Astrocyte (in vitro differentiated cells and primary cell): Measurements from ENCODE around the gene LPAR2. TPM values are rescaled to one million over a fixed set of nuclear protein-coding genes. Genes with fewer than 3 reads are reported as not detected.

Experiments
- DNase-seq: peaks from one replicate; pipeline ENCODE4 v3.0.0-alpha.2; 2010; ENCODE audit warnings: low read depth
- FAIRE-seq: peaks from 2 replicates; lab custom pipeline; 2011; peaks lifted over from hg19 to GRCh38; lab: Jason Lieb, UNC
- H2AFZ ChIP-seq: 2 replicates; pipeline ENCODE4 v1.6.0; 2012; ENCODE audit warnings: low read depth, low read length, inconsistent platforms
- H3K27ac ChIP-seq: 2 replicates; pipeline ENCODE4 v1.5.1; 2011; ENCODE audit warnings: low read depth, low read length, inconsistent platforms
- H3K27me3 ChIP-seq: 2 replicates; pipeline ENCODE4 v1.6.0; 2011; ENCODE audit warnings: low read length, inconsistent platforms; ENCODE audit not compliant: insufficient read depth
- H3K36me3 ChIP-seq: 2 replicates; pipeline ENCODE4 v1.5.1; 2011; ENCODE audit warnings: low read length, inconsistent platforms; ENCODE audit not compliant: insufficient read depth
- H3K4me1 ChIP-seq: 2 replicates; pipeline ENCODE4 v1.5.1; 2011; ENCODE audit warnings: low read length, inconsistent platforms; ENCODE audit not compliant: insufficient read depth
- H3K4me2 ChIP-seq: 2 replicates; pipeline ENCODE4 v1.6.0; 2012; ENCODE audit warnings: low read length, inconsistent platforms
- H3K4me3 ChIP-seq: 2 replicates; pipeline ENCODE4 v1.5.1; 2011; ENCODE audit warnings: low read depth, mild to moderate bottlenecking, low read length, inconsistent platforms; ENCODE audit not compliant: insufficient read depth
- H3K79me2 ChIP-seq: 2 replicates; pipeline ENCODE4 v1.6.0; 2012; ENCODE audit warnings: mild to moderate bottlenecking, low read length, inconsistent platforms; ENCODE audit not compliant: insufficient read depth
- H3K9ac ChIP-seq: 2 replicates; pipeline ENCODE4 v1.6.0; 2012; ENCODE audit warnings: mild to moderate bottlenecking, low read length, inconsistent platforms
- H3K9me3 ChIP-seq: 2 replicates; pipeline ENCODE4 v1.5.1; 2012; ENCODE audit warnings: low read depth, mild to moderate bottlenecking, low read length, inconsistent platforms; ENCODE audit not compliant: insufficient read depth
- H4K20me1 ChIP-seq: 2 replicates; pipeline ENCODE4 v1.6.0; 2012; ENCODE audit warnings: low read length, inconsistent platforms; ENCODE audit not compliant: insufficient read depth
- H3K27ac Mint-ChIP-seq: one replicate; pipeline ENCODE4 v1.8.0; 2021; ENCODE audit warnings: mild to moderate bottlenecking, mixed read lengths; ENCODE audit not compliant: unreplicated experiment
- H3K27me3 Mint-ChIP-seq: one replicate; pipeline ENCODE4 v1.8.0; 2021; ENCODE audit warnings: low read depth, mixed read lengths; ENCODE audit not compliant: unreplicated experiment
- H3K36me3 Mint-ChIP-seq: one replicate; pipeline ENCODE4 v1.8.0; 2021; ENCODE audit warnings: low read depth, mixed read lengths; ENCODE audit not compliant: unreplicated experiment
- H3K4me1 Mint-ChIP-seq: one replicate; pipeline ENCODE4 v1.8.0; 2021; ENCODE audit warnings: low read depth, mixed read lengths; ENCODE audit not compliant: unreplicated experiment
- H3K4me3 Mint-ChIP-seq: one replicate; pipeline ENCODE4 v1.8.0; 2021; ENCODE audit warnings: mild to moderate bottlenecking, moderate library complexity, mixed read lengths; ENCODE audit not compliant: unreplicated experiment
- H3K9me3 Mint-ChIP-seq: one replicate; pipeline ENCODE4 v1.8.0; 2021; ENCODE audit warnings: mild to moderate bottlenecking, mixed read lengths; ENCODE audit not compliant: unreplicated experiment
- CTCF ChIP-seq: IDR thresholded peaks from 2 replicates; pipeline ENCODE4 v1.5.1; 2011; ENCODE audit warnings: low read depth, mild to moderate bottlenecking, inconsistent platforms, low read length, moderate library complexity; ENCODE audit not compliant: insufficient read depth
- EZH2 ChIP-seq: IDR thresholded peaks from 2 replicates; pipeline ENCODE4 v1.6.1; 2012; ENCODE audit warnings: mild to moderate bottlenecking, low read length, inconsistent platforms; ENCODE audit not compliant: insufficient read depth
- total RNA-seq: library from RNA; stranded (reverse); gene quantifications from 2 replicates; pipeline ENCODE4 v1.2.1, GENCODE V29; 2021

Gene LPAR2
- total RNA-seq, 1 donor from 2014 or later: 20.1 TPM

DNA sequence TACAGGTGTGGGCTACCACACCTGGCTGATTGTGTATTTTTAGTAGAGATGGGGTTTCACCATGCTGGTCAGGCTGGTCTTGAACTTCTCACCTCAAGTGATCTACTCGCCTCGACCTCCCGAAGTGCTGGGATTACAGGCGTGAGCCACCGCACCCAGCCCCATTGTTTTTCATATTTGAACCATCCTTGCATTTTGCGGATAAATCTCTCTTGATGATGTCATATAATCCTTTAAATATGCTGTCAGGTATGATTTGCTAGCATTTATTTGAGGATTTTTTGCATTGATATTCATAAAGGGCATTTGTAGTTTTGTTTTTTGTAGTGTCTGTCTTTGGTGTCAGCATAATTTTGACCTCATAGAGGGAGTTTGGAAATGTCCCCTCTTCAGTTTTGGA lies 46.3 kb upstream of the LPAR2 start:
- Histone ChIP-seq H3K4me1 (peaks cover 8% of the 10 kb centered on the region), H2AFZ (no peak overlapping the region), H3K27me3 (no peaks in the 10 kb centered on the region), H3K9ac (no peak overlapping the region), H3K4me2 (no peak overlapping the region), H3K27ac (no peak overlapping the region), H3K36me3 (peaks cover 7% of the 10 kb centered on the region), H4K20me1 (no peaks in the 10 kb centered on the region), H3K79me2 (peaks cover 14% of the 10 kb centered on the region), H3K4me3 (no peak overlapping the region), H3K9me3 (peaks cover 20% of the 10 kb centered on the region)
- H3K4me1 Mint-ChIP-seq: no peaks in the 10 kb centered on the region
- H3K4me3 Mint-ChIP-seq: no peak overlapping the region
- peaks cover 36% of the 10 kb centered on the region for H3K9me3 Mint-ChIP-seq
- FAIRE-seq (no peak), DNase-seq (no peak)
- H3K27me3 Mint-ChIP-seq: no peaks in the 10 kb centered on the region
- TF ChIP-seq EZH2 (no peak), CTCF (no peak)
- peaks cover 51% of the 10 kb centered on the region for H3K36me3 Mint-ChIP-seq
- H3K27ac Mint-ChIP-seq: no peak overlapping the region

DNA sequence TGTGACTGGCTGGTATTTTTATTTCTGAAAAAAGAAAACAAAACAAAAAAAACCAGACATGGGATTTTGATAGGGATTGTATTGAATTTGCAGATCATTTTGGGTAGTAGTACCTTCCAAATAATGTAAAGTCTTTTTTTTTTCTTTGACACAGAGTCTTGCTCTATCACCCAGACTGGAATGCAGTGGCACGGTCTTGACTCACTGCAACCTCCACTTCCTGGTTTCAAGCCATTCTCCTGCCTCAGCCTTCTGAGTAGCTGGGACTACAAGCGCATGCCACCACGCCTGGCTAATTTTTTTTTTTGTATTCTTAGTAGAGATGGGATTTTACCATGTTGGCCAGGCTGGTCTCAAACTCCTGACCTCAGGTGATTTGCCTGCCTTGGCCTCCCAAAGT lies 44.8 kb upstream of the LPAR2 start:
- no peak for DNase-seq
- Mint-ChIP-seq H3K4me3 (no peak overlapping the region), H3K9me3 (peaks cover 25% of the 10 kb centered on the region), H3K4me1 (peaks cover 3% of the 10 kb centered on the region), H3K27me3 (no peaks in the 10 kb centered on the region), H3K27ac (no peak overlapping the region), H3K36me3 (peaks cover 38% of the 10 kb centered on the region)
- Histone ChIP-seq H3K4me2 (no peak overlapping the region), H3K4me3 (no peak overlapping the region), H3K27me3 (no peaks in the 10 kb centered on the region), H3K9ac (no peak overlapping the region), H2AFZ (no peak overlapping the region), H4K20me1 (no peaks in the 10 kb centered on the region), H3K9me3 (peaks cover 11% of the 10 kb centered on the region), H3K27ac (no peak overlapping the region), H3K36me3 (no peaks in the 10 kb centered on the region), H3K4me1 (peaks cover 13% of the 10 kb centered on the region), H3K79me2 (peaks cover 18% of the 10 kb centered on the region)
- TF ChIP-seq CTCF: no peak
- no peak for TF ChIP-seq EZH2
- FAIRE-seq: no peak

- H3K4me1 ChIP-seq: peaks cover 13% of the 10 kb centered on the region
- DNase-seq: no peak
- TF ChIP-seq EZH2 (no peak), CTCF (no peak)
- H3K36me3 ChIP-seq: no peaks in the 10 kb centered on the region
- H3K9me3 ChIP-seq: peaks cover 2% of the 10 kb centered on the region
- H3K4me3 Mint-ChIP-seq: peak overlapping the region; percentile 87
- peaks cover 7% of the 10 kb centered on the region for H3K9me3 Mint-ChIP-seq
- FAIRE-seq: no peak
- H4K20me1 ChIP-seq: no peaks in the 10 kb centered on the region
- no peak overlapping the region for H3K4me3 ChIP-seq
- peaks cover 3% of the 10 kb centered on the region for H3K4me1 Mint-ChIP-seq
- H3K9ac ChIP-seq: no peak overlapping the region
- H3K4me2 ChIP-seq: peak overlapping the region; percentile 97
- no peaks in the 10 kb centered on the region for H3K27me3 Mint-ChIP-seq
- peaks cover 20% of the 10 kb centered on the region for H3K36me3 Mint-ChIP-seq
- no peak overlapping the region for H3K27ac ChIP-seq
- H3K27me3 ChIP-seq: no peaks in the 10 kb centered on the region
- peak overlapping the region; percentile 53 for H3K27ac Mint-ChIP-seq
- peak overlapping the region; percentile 24 for H2AFZ ChIP-seq
- peaks cover 18% of the 10 kb centered on the region for H3K79me2 ChIP-seq
Measured at GRCh38 chr19:19670070-19670551, 42.1 kb upstream of the LPAR2 start.
